Keratinocyte (primary cell): Measurements from ENCODE around the gene B4GALT4. TPM values are rescaled to one million over a fixed set of nuclear protein-coding genes. Genes with fewer than 3 reads are reported as not detected.

Experiments used
- DNase-seq: peaks from one replicate; pipeline ENCODE4 v3.0.0-alpha.2; 2011; ENCODE audit warnings: low read depth, missing footprints, low spot score
- FAIRE-seq: peaks from 2 replicates; lab custom pipeline; 2011; peaks lifted over from hg19 to GRCh38; lab: Jason Lieb, UNC
- H2AFZ ChIP-seq: 2 replicates; pipeline ENCODE4 v1.6.0; 2012; ENCODE audit warnings: low read length, control low read depth, inconsistent platforms; ENCODE audit not compliant: control insufficient read depth
- H3K27ac ChIP-seq: 2 replicates; pipeline ENCODE4 v1.5.1; 2011; ENCODE audit warnings: low read length; ENCODE audit not compliant: control insufficient read depth, insufficient read depth
- H3K27me3 ChIP-seq: 3 replicates; pipeline ENCODE4 v1.6.0; 2011; ENCODE audit warnings: low read length; ENCODE audit not compliant: control insufficient read depth, insufficient read depth; ENCODE audit errors: extremely low read depth
- H3K36me3 ChIP-seq, 2 experiments: 2 replicates in 1 of 2; 3 replicates in 1 of 2; pipeline ENCODE4 v1.5.1; 2011; ENCODE audit warnings: low read length in 2 of 2, mild to moderate bottlenecking in 1 of 2; ENCODE audit not compliant: control insufficient read depth in 2 of 2, insufficient read depth in 2 of 2; ENCODE audit errors: extremely low read depth in 1 of 2
- H3K4me1 ChIP-seq: 3 replicates; pipeline ENCODE4 v1.5.1; 2011; ENCODE audit warnings: low read length; ENCODE audit not compliant: control insufficient read depth, insufficient read depth; ENCODE audit errors: extremely low read depth
- H3K4me2 ChIP-seq: 3 replicates; pipeline ENCODE4 v1.6.0; 2011; ENCODE audit warnings: low read depth, low read length; ENCODE audit not compliant: control insufficient read depth, insufficient read depth; ENCODE audit errors: extremely low read depth
- H3K4me3 ChIP-seq, 3 experiments: fragments of 200-600 bp in 1 of 3; sonication (generic) in 1 of 3; 2 replicates in 2 of 3; 3 replicates in 1 of 3; pipeline ENCODE4 v1.5.1; 2011 to 2016; ENCODE audit warnings: low read length in 3 of 3, mild to moderate bottlenecking in 3 of 3, control low read depth in 2 of 3, inconsistent platforms in 1 of 3, low read depth in 1 of 3, mixed read lengths in 1 of 3, mixed run types in 1 of 3, moderate library complexity in 1 of 3; ENCODE audit not compliant: control insufficient read depth in 2 of 3, insufficient read depth in 2 of 3; ENCODE audit errors: extremely low read depth in 1 of 3
- H3K79me2 ChIP-seq: 2 replicates; pipeline ENCODE4 v1.6.0; 2012; ENCODE audit warnings: low read length; ENCODE audit not compliant: control insufficient read depth, insufficient read depth
- H3K9ac ChIP-seq: 3 replicates; pipeline ENCODE4 v1.6.0; 2011; ENCODE audit warnings: low read length; ENCODE audit not compliant: control insufficient read depth, insufficient read depth; ENCODE audit errors: extremely low read depth
- H3K9me1 ChIP-seq: 3 replicates; pipeline ENCODE4 v1.6.0; 2011; ENCODE audit warnings: low read length; ENCODE audit not compliant: control insufficient read depth, insufficient read depth; ENCODE audit errors: extremely low read depth
- H3K9me3 ChIP-seq: 2 replicates; pipeline ENCODE4 v1.5.1; 2012; ENCODE audit warnings: low read depth, low read length; ENCODE audit not compliant: control insufficient read depth
- H4K20me1 ChIP-seq: 3 replicates; pipeline ENCODE4 v1.6.0; 2011; ENCODE audit warnings: low read length; ENCODE audit not compliant: control insufficient read depth, insufficient read depth; ENCODE audit errors: extremely low read depth
- EZH2 ChIP-seq: IDR thresholded peaks from one replicate; pipeline ENCODE4 v1.6.1; 2012; ENCODE audit warnings: inconsistent platforms, mild to moderate bottlenecking, low read length, moderate library complexity
- dilution Hi-C: fragments of 300-500 bp; cut with MboI; formaldehyde crosslinking; loops from one replicate; pipeline ENCODE4 v1.7.0; 2020; ENCODE audit warnings: low sequenced_read_pairs; ENCODE audit not compliant: extremely low pct_ligation_motif_present
- polyA plus RNA-seq, 5 experiments: library from polyadenylated mRNA; depleted of rRNA in 3 of 5; stranded (reverse) in 3 of 5; stranded (forward) in 1 of 5; unstranded in 1 of 5; fragments of >200 nt; gene quantifications; 1 replicate in 1 of 5; 2 replicates in 3 of 5; 3 replicates in 1 of 5; pipeline versions ENCODE4 v1.2.1 to v1.2.3, GENCODE V29; 2011 to 2012; ENCODE audit warnings: missing spikeins in 2 of 5, low read depth in 1 of 5, low replicate concordance in 1 of 5
- TF ChIP-seq, protein P1 (sequence below), 3 experiments: IDR thresholded peaks in 1 of 3; conservative IDR thresholded peaks in 1 of 3; optimal IDR thresholded peaks in 1 of 3; 2 replicates in 2 of 3; 3 replicates in 1 of 3; pipeline versions ENCODE3 to v1.5.1; 2011; ENCODE audit warnings: low read length in 3 of 3, mild to moderate bottlenecking in 3 of 3, moderate library complexity in 2 of 3, control low read depth in 1 of 3, inconsistent platforms in 1 of 3; ENCODE audit not compliant: insufficient read depth in 2 of 3; ENCODE audit errors: extremely low read depth in 1 of 3

The B4GALT4 gene
- polyA plus RNA-seq, 1 donor (not counting 4 experiments of a cell fraction or from before 2014, with no cell fraction given): 43.3 TPM

DNA sequence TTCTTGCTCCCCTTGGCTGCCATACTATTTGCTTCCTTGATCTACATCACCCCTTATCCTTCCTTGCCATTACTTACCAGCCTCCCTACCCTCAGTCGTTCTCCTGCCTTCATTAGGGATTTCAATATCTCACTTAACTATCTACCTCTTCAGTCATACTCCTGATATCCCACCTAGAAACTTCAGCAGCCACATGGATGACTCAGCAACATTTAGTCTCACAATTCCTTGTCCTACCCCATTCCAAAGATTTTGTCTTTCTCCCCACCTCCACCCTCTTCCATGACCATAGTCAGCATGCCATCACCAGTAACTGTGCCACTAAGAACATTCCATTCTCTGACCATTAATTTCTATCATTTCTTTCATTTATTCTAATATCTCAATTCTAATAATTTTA lies 48.9 kb downstream of the B4GALT4 start:
- Histone ChIP-seq H3K27ac (no peak overlapping the region), H3K79me2 (no peaks in the 10 kb centered on the region), H3K36me3 (no peaks in the 10 kb centered on the region), H3K27me3 (no peaks in the 10 kb centered on the region), H4K20me1 (no peaks in the 10 kb centered on the region), H3K4me1 (peaks cover 26% of the 10 kb centered on the region), H3K4me3 (no peak overlapping the region), H2AFZ (no peak overlapping the region), H3K4me2 (no peak overlapping the region), H3K9ac (no peak overlapping the region), H3K9me3 (no peaks in the 10 kb centered on the region), H3K9me1 (no peaks in the 10 kb centered on the region)
- dilution Hi-C loops: no loop called here
- FAIRE-seq: peak; percentile 23
- no peak for DNase-seq
- TF ChIP-seq, protein P1, sequence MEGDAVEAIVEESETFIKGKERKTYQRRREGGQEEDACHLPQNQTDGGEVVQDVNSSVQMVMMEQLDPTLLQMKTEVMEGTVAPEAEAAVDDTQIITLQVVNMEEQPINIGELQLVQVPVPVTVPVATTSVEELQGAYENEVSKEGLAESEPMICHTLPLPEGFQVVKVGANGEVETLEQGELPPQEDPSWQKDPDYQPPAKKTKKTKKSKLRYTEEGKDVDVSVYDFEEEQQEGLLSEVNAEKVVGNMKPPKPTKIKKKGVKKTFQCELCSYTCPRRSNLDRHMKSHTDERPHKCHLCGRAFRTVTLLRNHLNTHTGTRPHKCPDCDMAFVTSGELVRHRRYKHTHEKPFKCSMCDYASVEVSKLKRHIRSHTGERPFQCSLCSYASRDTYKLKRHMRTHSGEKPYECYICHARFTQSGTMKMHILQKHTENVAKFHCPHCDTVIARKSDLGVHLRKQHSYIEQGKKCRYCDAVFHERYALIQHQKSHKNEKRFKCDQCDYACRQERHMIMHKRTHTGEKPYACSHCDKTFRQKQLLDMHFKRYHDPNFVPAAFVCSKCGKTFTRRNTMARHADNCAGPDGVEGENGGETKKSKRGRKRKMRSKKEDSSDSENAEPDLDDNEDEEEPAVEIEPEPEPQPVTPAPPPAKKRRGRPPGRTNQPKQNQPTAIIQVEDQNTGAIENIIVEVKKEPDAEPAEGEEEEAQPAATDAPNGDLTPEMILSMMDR (optimal IDR thresholded peaks at IDR 0.05 in 1 of 3, IDR thresholded peaks at IDR 0.05 in 1 of 3, conservative IDR thresholded peaks at IDR 0.05 in 1 of 3; ENCODE audit: extremely low read depth in 1 of 3, insufficient read depth in 2 of 3, low read length in 3 of 3): no peak

DNA sequence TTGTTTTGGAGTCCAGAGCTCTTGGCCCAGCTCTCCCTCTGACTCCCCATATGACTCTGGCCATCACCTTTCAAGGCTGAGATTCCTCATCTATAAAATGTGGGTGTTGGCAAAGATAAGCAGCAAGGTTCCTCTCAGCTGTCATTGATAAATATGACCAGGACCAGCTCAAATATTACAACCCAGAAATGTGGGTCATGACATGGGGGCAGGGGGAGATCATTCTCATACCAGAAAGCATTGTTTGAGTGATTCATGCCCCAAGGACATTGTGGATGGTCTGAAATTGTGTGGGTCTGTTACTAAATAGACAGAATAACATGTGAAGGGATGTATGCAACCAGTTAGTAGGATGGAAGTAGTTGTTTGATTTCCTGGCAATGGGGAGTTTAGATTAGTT lies 53.4 kb downstream of the B4GALT4 start:
- no peak overlapping the region for H3K4me3 ChIP-seq
- H3K79me2 ChIP-seq: no peaks in the 10 kb centered on the region
- H3K9ac ChIP-seq: no peak overlapping the region
- H2AFZ ChIP-seq: no peak overlapping the region
- no peaks in the 10 kb centered on the region for H3K9me3 ChIP-seq
- DNase-seq (no peak), FAIRE-seq (peak; percentile 23)
- H3K36me3 ChIP-seq: no peaks in the 10 kb centered on the region
- TF ChIP-seq, protein P1 (optimal IDR thresholded peaks at IDR 0.05 in 1 of 3, IDR thresholded peaks at IDR 0.05 in 1 of 3, conservative IDR thresholded peaks at IDR 0.05 in 1 of 3; ENCODE audit: extremely low read depth in 1 of 3, insufficient read depth in 2 of 3, low read length in 3 of 3): no peak
- TF ChIP-seq EZH2: no peak
- no peaks in the 10 kb centered on the region for H4K20me1 ChIP-seq
- dilution Hi-C loops: no loop called here
- H3K4me2 ChIP-seq: no peak overlapping the region
- no peak overlapping the region for H3K27ac ChIP-seq
- no peaks in the 10 kb centered on the region for H3K27me3 ChIP-seq
- H3K4me1 ChIP-seq: peaks cover 38% of the 10 kb centered on the region
- H3K9me1 ChIP-seq: no peaks in the 10 kb centered on the region
